ENCODE data around the gene TM6SF1. TPM values are rescaled to one million over a fixed set of nuclear protein-coding genes. Genes with fewer than 3 reads are reported as not detected.
A peak's percentile ranks its signal among the peaks of the same experiment; 100 is the strongest.

TM6SF1 gene
- total and polyA plus RNA-seq, 2 of the 8 experiments (the other 6 are each of a cell fraction or from before 2014, with no cell fraction given) = 0.74 to 1.0 TPM

GRCh38 chr15:83064859-83065258, 42.6 kb upstream of the TM6SF1 start:
- Histone ChIP-seq H2BK20ac (ENCODE audit: low read length) (no peak overlapping the region), H2BK12ac (ENCODE audit: low read depth, low read length) (no peak overlapping the region), H3K9ac (replicated peaks in 1 of 4; ENCODE audit: extremely low read depth in 1 of 4, low read depth in 3 of 4, low read length in 3 of 4) (peak overlapping the region in 1 of 4 experiments; percentile 34; a peak in 1 of 7 replicates), H3K4me1 (replicated peaks in 1 of 4; ENCODE audit: control insufficient read depth in 3 of 4, insufficient read depth in 4 of 4, low read length in 3 of 4) (peaks cover 3 to 23% (median 9%) of the 10 kb centered on the region in 4 experiments; a peak in 6 of 7 replicates), H3K4me2 (ENCODE audit: insufficient read depth in 1 of 2, low read depth in 2 of 2, low read length in 2 of 2) (peak overlapping the region; percentile 68 to 79), H2BK15ac (ENCODE audit: low read length) (no peak overlapping the region), H3K23ac (ENCODE audit: insufficient read length) (no peak overlapping the region), H3K9me3 (ENCODE audit: insufficient read depth in 2 of 2, low read depth in 1 of 2, low read length in 1 of 2) (peaks cover 0 to 5% of the 10 kb centered on the region in 2 experiments; a peak in 1 of 4 replicates), H2BK120ac (replicated peaks; ENCODE audit: low read depth, low read length) (no peak overlapping the region), H3K14ac (ENCODE audit: insufficient read length) (no peak overlapping the region), H3K18ac (ENCODE audit: extremely low read depth, low read length) (no peak overlapping the region), H4K20me1 (replicated peaks in 1 of 2; ENCODE audit: control insufficient read depth in 1 of 2, insufficient read depth in 2 of 2, low read length in 2 of 2) (peaks cover 7 to 12% of the 10 kb centered on the region in 2 experiments), H4K8ac (ENCODE audit: extremely low read depth, insufficient read depth, low read length) (no peak overlapping the region), H2AK5ac (ENCODE audit: low read depth, low read length) (no peak overlapping the region), H3K27me3 (replicated peaks in 1 of 4; ENCODE audit: control insufficient read depth in 3 of 4, extremely low read depth in 1 of 4, insufficient read depth in 3 of 4, low read length in 3 of 4) (no peaks in the 10 kb centered on the region), H2BK5ac (ENCODE audit: low read depth, low read length) (no peak overlapping the region), H3K4ac (replicated peaks; ENCODE audit: insufficient read length, low read depth, low read length) (no peak overlapping the region), H3K4me3 (ENCODE audit: extremely low read depth in 1 of 4, insufficient read depth in 2 of 4, low read depth in 3 of 4, low read length in 4 of 4) (peak overlapping the region in 2 of 4 experiments; percentile 81 to 93; a peak in 3 of 8 replicates), H3K36me3 (ENCODE audit: control insufficient read depth in 2 of 4, insufficient read depth in 4 of 4, low read length in 3 of 4) (peaks cover 0 to 7% (median 0%) of the 10 kb centered on the region in 4 experiments; a peak in 3 of 8 replicates), H3K79me1 (ENCODE audit: low read depth, low read length) (0 out of 2 replicates have a peak, but pooled peaks cover 3% of the 10 kb centered on the region), H4K5ac (ENCODE audit: insufficient read length, low read depth, low read length) (no peak overlapping the region), H3K56ac (replicated peaks; ENCODE audit: insufficient read length, low read depth, low read length) (no peak overlapping the region), H3K27ac (ENCODE audit: low read depth, low read length) (no peak overlapping the region), H3K23me2 (ENCODE audit: low read depth, low read length) (no peaks in the 10 kb centered on the region; the same call in 1 of the 2 replicates), H3K79me2 (ENCODE audit: control insufficient read depth in 1 of 2, insufficient read depth in 2 of 2, low read length in 2 of 2) (peaks cover 21 to 65% of the 10 kb centered on the region in 2 experiments), H2AFZ (ENCODE audit: low read length) (no peak overlapping the region), H4K91ac (replicated peaks; ENCODE audit: insufficient read length, low read length) (no peak overlapping the region)
- DNase-seq (ENCODE audit: low read depth in 1 of 2, low spot score in 2 of 2) = no peak
- ChIA-PET POLR2A (ENCODE audit: partially characterized antibody) (interaction anchor here (1.1 to 1.2 kb wide), 2 partner anchors 11 to 54 kb away, joined by 3 read pairs; partner anchors contain the start of gene C15orf40), CTCF (ENCODE audit: partially characterized antibody) (no interaction called here)
- TF ChIP-seq FOSL1 (IDR thresholded peaks at IDR 0.05; ENCODE audit: insufficient read depth, low read depth, low read length) (no peak), BACH1 (IDR thresholded peaks at IDR 0.05; ENCODE audit: low read length) (no peak), SUZ12 (IDR thresholded peaks at IDR 0.05; ENCODE audit: low read length) (no peak), KDM5A (IDR thresholded peaks at IDR 0.05; ENCODE audit: low read length) (no peak), CREB1 (IDR thresholded peaks at IDR 0.05) (no peak), ASH2L (IDR thresholded peaks at IDR 0.05; ENCODE audit: low read length) (no peak), KDM4A (IDR thresholded peaks at IDR 0.05; ENCODE audit: low read depth, low read length, severe bottlenecking) (no peak), NANOG (IDR thresholded peaks at IDR 0.05; ENCODE audit: insufficient read depth, low read depth, low read length, poor library complexity, severe bottlenecking) (no peak)
- no peak for FAIRE-seq
- WGBS, 2 experiments (ENCODE audit: extremely low coverage in 1 of 2, insufficient coverage in 1 of 2, insufficient read length in 1 of 2, insufficient replicate concordance in 2 of 2, low coverage in 1 of 2, low lambda C conversion rate in 2 of 2, missing lambda C conversion rate in 1 of 2) = 75% methylated on average over 4 of the region's 4 CpGs; no CpG with 5 or more reads in 1 of the 2 experiments

Measured in H1 (cell line).